ENCODE measurements around the gene PSME3. TPM values are rescaled to one million over a fixed set of nuclear protein-coding genes. Genes with fewer than 3 reads are reported as not detected.

The PSME3 gene
- total RNA-seq, 2 donors from 2014 or later = 153 to 178 TPM

- no peaks in the 10 kb centered on the region for H3K36me3 ChIP-seq (ENCODE audit: control insufficient read depth, insufficient read depth, low read length)
- H3K4me1 Mint-ChIP-seq = peaks cover 27% of the 10 kb centered on the region
- peaks cover 19% of the 10 kb centered on the region for H3K36me3 Mint-ChIP-seq (ENCODE audit: low read depth)
- H3K9ac ChIP-seq (ENCODE audit: extremely low read depth, low read length, poor library complexity, severe bottlenecking) = peak within 1 kb of the TSS; percentile 54
- H3K9me3 Mint-ChIP-seq = peaks cover 6% of the 10 kb centered on the region
- peak within 1 kb of the TSS; percentile 87 for H3K4me3 Mint-ChIP-seq
- H3K27ac ChIP-seq (ENCODE audit: low read depth, low read length) = no peak within 1 kb of the TSS
- peaks cover 3% of the 10 kb centered on the region for H3K4me1 ChIP-seq (ENCODE audit: control insufficient read depth, insufficient read depth, low read length)
- TF ChIP-seq CTCF (conservative IDR thresholded peaks at IDR 0.05) = peak; percentile 24
- peaks cover 22% of the 10 kb centered on the region for H3K27me3 Mint-ChIP-seq (ENCODE audit: insufficient read depth)
- DNase-seq = peak; percentile 98
- peak within 1 kb of the TSS; percentile 91 for H3K4me3 ChIP-seq (ENCODE audit: low read length)
- no peaks in the 10 kb centered on the region for H3K9me3 ChIP-seq (ENCODE audit: control insufficient read depth, low read length)
- no peaks in the 10 kb centered on the region for H3K27me3 ChIP-seq (ENCODE audit: control insufficient read depth, insufficient read depth, low read length, poor library complexity, severe bottlenecking)
- WGBS, 2 experiments (ENCODE audit: insufficient coverage in 1 of 2, insufficient read length in 1 of 2) = 30 to 40% methylated on average over 37 to 66 of the region's 66 CpGs
- H3K27ac Mint-ChIP-seq = peak within 1 kb of the TSS; percentile 85
These were observed 34.5 kb upstream of the PSME3 start, which contains the start of the genes CNTD1 and COA3 for GRCh38 chr17:42798383-42799380. Gene CNTD1, plus strand, starts transcription at chr17:42798861. Its CDS starts 207 bp downstream, at chr17:42799068. Gene COA3, minus strand, starts transcription at chr17:42798704. Its CDS starts 23 bp downstream, at chr17:42798681.

- Histone ChIP-seq H3K4me3 (ENCODE audit: low read length) (peak overlapping the region; percentile 71), H3K9me3 (ENCODE audit: control insufficient read depth, low read length) (no peaks in the 10 kb centered on the region), H3K4me1 (ENCODE audit: control insufficient read depth, insufficient read depth, low read length) (peaks cover 3% of the 10 kb centered on the region), H3K27ac (ENCODE audit: low read depth, low read length) (no peak overlapping the region), H3K36me3 (ENCODE audit: control insufficient read depth, insufficient read depth, low read length) (no peaks in the 10 kb centered on the region), H3K9ac (ENCODE audit: extremely low read depth, low read length, poor library complexity, severe bottlenecking) (peak overlapping the region; percentile 36), H3K27me3 (ENCODE audit: control insufficient read depth, insufficient read depth, low read length, poor library complexity, severe bottlenecking) (no peaks in the 10 kb centered on the region)
- TF ChIP-seq CTCF (conservative IDR thresholded peaks at IDR 0.05) = no peak
- WGBS, 2 experiments (ENCODE audit: insufficient coverage in 1 of 2, insufficient read length in 1 of 2) = 40 to 85% methylated on average over 1 to 2 of the region's 2 CpGs
- peaks cover 24% of the 10 kb centered on the region for H3K4me1 Mint-ChIP-seq
- H3K9me3 Mint-ChIP-seq = peaks cover 4% of the 10 kb centered on the region
- peak; percentile 68 for DNase-seq
- peaks cover 6% of the 10 kb centered on the region for H3K36me3 Mint-ChIP-seq (ENCODE audit: low read depth)
- H3K27ac Mint-ChIP-seq = peak overlapping the region; percentile 83
- H3K4me3 Mint-ChIP-seq = no peak overlapping the region
- H3K27me3 Mint-ChIP-seq (ENCODE audit: insufficient read depth) = peaks cover 22% of the 10 kb centered on the region
These were observed 29.9 kb upstream of the PSME3 start for GRCh38 chr17:42803074-42803883.

- H3K9ac ChIP-seq (ENCODE audit: extremely low read depth, low read length, poor library complexity, severe bottlenecking) = no peak overlapping the region
- H3K27me3 Mint-ChIP-seq (ENCODE audit: insufficient read depth) = peaks cover 11% of the 10 kb centered on the region
- H3K4me1 Mint-ChIP-seq = peaks cover 22% of the 10 kb centered on the region
- DNase-seq = no peak
- peaks cover 14% of the 10 kb centered on the region for H3K36me3 Mint-ChIP-seq (ENCODE audit: low read depth)
- WGBS, 2 experiments (ENCODE audit: insufficient coverage in 1 of 2, insufficient read length in 1 of 2) = 96 to 100% methylated on average over 1 of the region's 1 CpG
- H3K4me3 Mint-ChIP-seq = no peak overlapping the region
- no peaks in the 10 kb centered on the region for H3K9me3 Mint-ChIP-seq
- no peak overlapping the region for H3K27ac ChIP-seq (ENCODE audit: low read depth, low read length)
- H3K36me3 ChIP-seq (ENCODE audit: control insufficient read depth, insufficient read depth, low read length) = peaks cover 12% of the 10 kb centered on the region
- TF ChIP-seq CTCF (conservative IDR thresholded peaks at IDR 0.05) = no peak
- peaks cover 3% of the 10 kb centered on the region for H3K4me1 ChIP-seq (ENCODE audit: control insufficient read depth, insufficient read depth, low read length)
- H3K27me3 ChIP-seq (ENCODE audit: control insufficient read depth, insufficient read depth, low read length, poor library complexity, severe bottlenecking) = no peaks in the 10 kb centered on the region
- no peaks in the 10 kb centered on the region for H3K9me3 ChIP-seq (ENCODE audit: control insufficient read depth, low read length)
- no peak overlapping the region for H3K4me3 ChIP-seq (ENCODE audit: low read length)
- no peak overlapping the region for H3K27ac Mint-ChIP-seq
These were observed 28.3 kb upstream of the PSME3 start for GRCh38 chr17:42804918-42805367.
